Pancreas (tissue), 10 donors: ENCODE data around the gene MPRIP. TPM values are rescaled to one million over a fixed set of nuclear protein-coding genes. Genes with fewer than 3 reads are reported as not detected.
A peak's percentile ranks its signal among the peaks of the same experiment; 100 is the strongest.

ENCODE experiments used
- ATAC-seq, 4 donors: fragments of 200-7000 bp; cut with Tn5 transposase; one replicate each; pipeline versions ENCODE4 v1.8.0 to v1.9.1; 2020; ENCODE audit warnings: mild to moderate bottlenecking in 4 of 4, moderate library complexity in 4 of 4
- DNase-seq, 6 donors: peaks; one replicate each; pipeline ENCODE4 v3.0.0-alpha.2; 2020
- FAIRE-seq: peaks from 2 replicates; lab custom pipeline; 2012; peaks lifted over from hg19 to GRCh38; lab: Jason Lieb, UNC
- H3K27ac ChIP-seq, 4 donors: fragments of 200-600 bp; sonication (generic); 1 replicate in 3 of 4; 2 replicates in 1 of 4; pipeline versions ENCODE4 v1.5.0 to v1.8.0; 2020
- H3K27me3 ChIP-seq, 4 donors: fragments of 200-600 bp; one replicate each; pipeline ENCODE4 v1.8.0; 2021
- H3K36me3 ChIP-seq, 3 donors: fragments of 200-600 bp; sonication (generic) in 1 of 3; one replicate each; pipeline versions ENCODE4 v1.5.0 to v1.8.0; 2020 to 2021
- H3K4me1 ChIP-seq, 3 donors: fragments of 200-600 bp; one replicate each; pipeline ENCODE4 v1.8.0; 2021
- H3K4me3 ChIP-seq, 4 donors: fragments of 200-600 bp; sonication (generic) in 2 of 4; one replicate each; pipeline versions ENCODE4 v1.5.0 to v1.8.0; 2020 to 2021
- H3K9me3 ChIP-seq, 4 donors: fragments of 200-600 bp; one replicate each; pipeline ENCODE4 v1.8.0; 2021
- CTCF ChIP-seq, 4 donors: fragments of 200-600 bp; sonication (generic) in 3 of 4; IDR thresholded peaks; one replicate each; pipeline versions ENCODE4 v1.5.0 to v1.8.0; 2021; ENCODE audit warnings: antibody characterized with exemption in 4 of 4
- WGBS, 2 donors: extraction: QIAGEN DNeasy Blood & Tissue Kit; methylation state at CpG; one replicate each; pipeline ENCODE4 v1.1.7; 2013; 5-methylcytosine and 5-hydroxymethylcytosine counted together
- intact Hi-C, 3 donors: fragments of 100-400 bp; cut with DNase I; formaldehyde crosslinking; loops; one replicate each; pipeline versions ENCODE4 v1.11.1 to v1.14.2; 2022
- polyA plus RNA-seq, 2 donors: library from polyadenylated mRNA; stranded (reverse); fragments of 200-250 nt; gene quantifications; one replicate each; pipeline ENCODE4 v1.2.3, GENCODE V29; 2013
- total RNA-seq, 6 donors: library from RNA; stranded (reverse); fragmentation: NEBNext Ultra II Directional in 4 of 6; extraction: Animal tissue kit (Norgen Biotek cat#: 25700) in 4 of 6; gene quantifications; one replicate each; pipeline versions ENCODE4 v1.2.1 to v1.2.4, GENCODE V29; 2021 to 2023
- donor health status: healthy with polysubstance abuse.
- donor health status: DM: no; HTN: no; CAD: no; lungs with moderate emphysema.
- donor health status: DM: no; HTN: no; CAD: no.
- donor health status: control.
- donor health status: control.
- donor health status: Bipolar disorder and iron deficiency.
- donor health status: DM: yes; HTN: yes; CAD: no.
- donor health status: DM: no; HTN: no; CAD: no.
- donor health status: DM: no; HTN: no; CAD: no.
- donor health status: DM: yes; HTN: yes; CAD: no.

The MPRIP gene
- total and polyA plus RNA-seq, 8 donors = 91.8 to 242 (median 107) TPM

DNA sequence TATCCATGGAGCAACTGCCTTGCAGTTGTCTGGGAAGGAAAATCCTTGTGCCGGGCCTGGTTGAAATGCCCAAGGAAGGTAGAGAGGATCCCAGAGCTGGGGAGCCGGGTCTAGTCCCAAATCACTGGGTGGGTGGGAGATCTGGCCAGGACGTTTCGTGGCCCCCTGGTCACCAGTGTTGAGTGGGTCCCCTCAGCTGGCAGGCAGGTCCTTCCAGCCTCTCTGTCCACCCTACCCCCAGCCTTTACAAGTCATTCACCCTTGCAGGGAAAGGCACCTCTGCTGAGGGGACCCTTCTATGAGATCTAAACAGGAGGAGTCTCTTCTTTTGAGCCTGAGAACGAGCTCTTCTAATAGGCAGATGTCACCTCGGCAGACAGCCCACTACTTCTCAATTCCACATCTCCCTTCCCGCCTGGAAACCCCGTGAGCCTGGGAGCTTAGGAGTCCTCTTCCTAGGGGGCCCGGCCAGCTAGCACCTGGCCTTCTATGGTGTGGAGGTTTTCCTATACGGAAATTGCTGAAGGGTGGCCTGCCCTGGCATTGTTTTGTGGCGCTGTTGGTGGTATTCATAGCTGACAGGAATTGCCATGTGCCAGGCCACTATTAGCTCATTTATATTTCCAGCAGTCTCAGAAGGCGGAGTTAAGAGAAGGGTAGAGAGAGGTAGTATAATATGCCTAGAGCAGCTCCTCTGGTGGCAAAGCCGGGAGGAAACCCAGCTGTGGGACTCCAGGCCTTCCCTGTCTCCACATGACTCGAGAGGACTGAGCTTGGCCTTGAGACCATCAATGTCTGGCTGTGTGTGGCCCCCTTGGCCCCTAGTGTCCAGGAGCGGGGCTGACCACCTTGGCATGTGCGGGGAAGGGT is 13.3 kb downstream of the MPRIP start:
- no peaks in the 10 kb centered on the region for H3K36me3 ChIP-seq
- no peak overlapping the region for H3K4me3 ChIP-seq
- no peak for FAIRE-seq
- no peak for TF ChIP-seq CTCF (IDR thresholded peaks at IDR 0.05)
- WGBS, 2 donors = 58 to 60% methylated on average over 16 of the region's 16 CpGs
- no peaks in the 10 kb centered on the region for H3K9me3 ChIP-seq
- DNase-seq = peak in 3 of 6 donors; percentile 12 to 39 (median 30)
- peak; percentile 40 to 64 (median 59) for ATAC-seq
- no peaks in the 10 kb centered on the region for H3K27me3 ChIP-seq
- intact Hi-C loops = no loop called here
- H3K27ac ChIP-seq = peak overlapping the region; percentile 33 to 72 (median 42)
- peaks cover 31 to 41% (median 38%) of the 10 kb centered on the region in 3 donors for H3K4me1 ChIP-seq

- peak in 2 of 4 donors; percentile 3 to 5 for ATAC-seq
- H3K4me1 ChIP-seq = peaks cover 31 to 40% (median 39%) of the 10 kb centered on the region in 3 donors
- no peaks in the 10 kb centered on the region for H3K9me3 ChIP-seq
- H3K4me3 ChIP-seq = no peak overlapping the region
- WGBS, 2 donors = 54 to 65% methylated on average over 8 of the region's 8 CpGs
- DNase-seq = peak in 1 of 6 donors; percentile 15
- intact Hi-C loops = no loop called here
- TF ChIP-seq CTCF (IDR thresholded peaks at IDR 0.05) = no peak
- FAIRE-seq = no peak
- no peaks in the 10 kb centered on the region for H3K27me3 ChIP-seq
- H3K27ac ChIP-seq = peak overlapping the region; percentile 33 to 72 (median 42)
- H3K36me3 ChIP-seq = no peaks in the 10 kb centered on the region
Observed at GRCh38 chr17:17056156-17056539, 13.9 kb downstream of the MPRIP start.

DNA sequence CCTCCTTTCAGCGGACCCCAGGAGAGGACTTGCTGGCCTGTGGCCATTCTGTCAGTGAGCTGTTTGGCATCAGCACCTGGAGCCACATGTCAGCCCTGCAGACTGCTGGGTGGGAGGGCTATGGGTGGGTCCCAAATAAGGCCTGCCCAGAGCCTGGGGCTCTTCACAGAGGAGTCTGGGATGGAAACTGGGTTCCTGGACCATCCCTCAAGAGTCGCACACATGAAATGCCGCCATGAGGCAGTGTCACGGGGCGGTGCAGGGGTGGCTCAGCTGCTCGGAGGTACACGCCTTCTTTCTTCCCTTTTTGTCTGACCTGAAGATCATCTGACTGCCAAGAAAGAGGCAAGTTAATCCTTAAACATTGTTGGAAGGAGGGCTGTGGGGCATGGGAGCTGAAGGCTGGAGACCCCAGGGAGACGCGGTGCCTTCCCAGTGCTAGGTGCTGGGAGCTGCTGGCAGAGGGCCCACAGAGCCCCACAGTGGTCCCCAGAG is 14.8 kb downstream of the MPRIP start:
- no peak for FAIRE-seq
- Histone ChIP-seq H3K4me1 (peaks cover 24 to 36% (median 31%) of the 10 kb centered on the region in 3 donors), H3K4me3 (no peak overlapping the region), H3K36me3 (no peaks in the 10 kb centered on the region), H3K27ac (peak overlapping the region in 1 of 4 donors; percentile 13), H3K9me3 (no peaks in the 10 kb centered on the region), H3K27me3 (no peaks in the 10 kb centered on the region)
- ATAC-seq = no peak
- 90 to 94% methylated on average over 9 of the region's 9 CpGs for WGBS, 2 donors
- intact Hi-C loops = no loop called here
- DNase-seq = peak in 2 of 6 donors; percentile 0 to 7
- TF ChIP-seq CTCF (IDR thresholded peaks at IDR 0.05) = no peak

DNA sequence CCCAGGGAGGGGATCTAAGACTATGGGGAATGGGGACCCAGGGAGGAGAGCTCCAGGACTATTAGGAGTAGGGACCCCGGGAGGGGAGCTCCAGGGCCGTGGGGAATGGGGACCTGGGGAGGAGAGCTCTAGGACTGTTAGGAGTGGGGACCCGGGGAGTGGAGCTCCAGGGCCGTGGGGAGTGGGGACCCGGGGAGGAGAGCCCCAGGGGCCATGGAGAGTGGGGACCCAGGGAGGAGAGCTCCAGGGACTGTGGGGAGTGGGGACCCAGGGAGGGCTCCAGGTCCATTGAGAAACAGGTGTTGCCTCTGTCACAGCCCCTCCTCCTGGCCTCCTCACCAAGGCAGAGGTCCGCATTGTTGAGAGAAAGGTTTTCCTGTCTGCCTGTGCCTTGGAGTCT is 16.0 kb downstream of the MPRIP start:
- peaks cover 12 to 29% (median 19%) of the 10 kb centered on the region in 3 donors for H3K4me1 ChIP-seq
- H3K27ac ChIP-seq = no peak overlapping the region

More for the DNA sequence above, 16.0 kb downstream of the MPRIP start:
- DNase-seq (no peak), ATAC-seq (no peak), FAIRE-seq (no peak)
- H3K36me3 ChIP-seq = no peaks in the 10 kb centered on the region
- intact Hi-C loops = no loop called here
- no peaks in the 10 kb centered on the region for H3K27me3 ChIP-seq
- no peak overlapping the region for H3K4me3 ChIP-seq
- TF ChIP-seq CTCF (IDR thresholded peaks at IDR 0.05) = no peak
- no peaks in the 10 kb centered on the region for H3K9me3 ChIP-seq
- 88 to 89% methylated on average over 6 of the region's 6 CpGs for WGBS, 2 donors
